K562 (cell line): ENCODE data around the gene RBMS3. TPM values are rescaled to one million over a fixed set of nuclear protein-coding genes. Genes with fewer than 3 reads are reported as not detected.

Experiments
- ATAC-seq: fragments of 200-7000 bp; cut with Tn5 transposase; 3 replicates; pipeline ENCODE4 v1.9.1; 2020; ENCODE audit warnings: moderate library complexity
- BruUV-seq: library from RNA; stranded (reverse); fragments of 400-500 nt; replicated peaks from 2 replicates; lab custom pipeline; 2021; lab: Mats Ljungman, UMichigan
- CTCF ChIA-PET: fragments of 300-600 bp; formaldehyde crosslinking; extraction: SDS; loops from one replicate; lab custom pipeline; 2021; ENCODE audit warnings: low intra/inter-chr PET ratio; lab: Yijun Ruan, JAX
- POLR2A ChIA-PET: fragments of 300-600, 350-650 bp; sonication (Branson Sonifier 250); formaldehyde crosslinking; extraction: SDS; loops from one replicate; lab custom pipeline; 2021; ENCODE audit warnings: antibody characterized with exemption, inconsistent platforms; lab: Yijun Ruan, JAX
- DNase-seq, 4 experiments: peaks; one replicate each; pipeline versions ENCODE4 v3.0.0 to v3.0.0-alpha.2; 2011 to 2018; ENCODE audit warnings: low spot score in 3 of 4, mixed read lengths in 3 of 4; ENCODE audit errors: extremely low read depth in 1 of 4
- FAIRE-seq: peaks from 2 replicates; lab custom pipeline; 2011; peaks lifted over from hg19 to GRCh38; lab: Jason Lieb, UNC
- H2AFZ ChIP-seq: 2 replicates; pipeline ENCODE4 v1.6.0; 2011; ENCODE audit warnings: low read depth, low read length, control low read depth, inconsistent platforms
- H3K27ac ChIP-seq: fragments of 200-600 bp; 3 replicates; pipeline ENCODE4 v1.8.0; 2011; ENCODE audit warnings: low read depth, mild to moderate bottlenecking, control low read depth, inconsistent platforms, low read length, moderate library complexity, mixed read lengths; ENCODE audit errors: extremely low read depth
- H3K27me3 ChIP-seq, 2 experiments: fragments of 300-600 bp in 1 of 2; 2 replicates in 1 of 2; 3 replicates in 1 of 2; pipeline versions ENCODE4 v1.6.0 to v1.8.0; 2011; ENCODE audit warnings: inconsistent platforms in 2 of 2, low read length in 2 of 2, mild to moderate bottlenecking in 1 of 2, mixed read lengths in 1 of 2, moderate library complexity in 1 of 2; ENCODE audit not compliant: control insufficient read depth in 2 of 2, insufficient read depth in 2 of 2
- H3K36me3 ChIP-seq: fragments of 300-600 bp; 3 replicates; pipeline ENCODE4 v1.8.0; 2011; ENCODE audit warnings: mild to moderate bottlenecking, low read length, inconsistent platforms; ENCODE audit not compliant: control insufficient read depth, insufficient read depth
- H3K4me1 ChIP-seq, 2 experiments: fragments of 200-600 bp in 1 of 2; replicated peaks in 1 of 2; 2 replicates in 1 of 2; 3 replicates in 1 of 2; pipeline versions ENCODE4 v1.5.1 to v1.8.0; 2011; ENCODE audit warnings: inconsistent platforms in 2 of 2, low read length in 2 of 2, mild to moderate bottlenecking in 1 of 2, mixed read lengths in 1 of 2, moderate library complexity in 1 of 2; ENCODE audit not compliant: control insufficient read depth in 2 of 2, insufficient read depth in 2 of 2
- H3K4me2 ChIP-seq: 2 replicates; pipeline ENCODE4 v1.6.1; 2011; ENCODE audit warnings: low read length, control low read depth, inconsistent platforms, mixed read lengths; ENCODE audit not compliant: insufficient read depth
- H3K4me3 ChIP-seq: fragments of 200-600 bp; sonication (generic), shearing (Covaris generic); 2 replicates; pipeline ENCODE4 v1.5.1; 2016; ENCODE audit warnings: control low read depth, inconsistent platforms
- H3K79me2 ChIP-seq: fragments of 200-600 bp; 3 replicates; pipeline ENCODE4 v1.8.0; 2011; ENCODE audit warnings: low read length, inconsistent platforms; ENCODE audit not compliant: control insufficient read depth, insufficient read depth
- H3K9ac ChIP-seq, 2 experiments: 2 replicates each; pipeline versions ENCODE4 v1.6.0 to v1.6.1; 2011; ENCODE audit warnings: low read depth in 2 of 2, low read length in 2 of 2, control low read depth in 1 of 2, inconsistent platforms in 1 of 2, mild to moderate bottlenecking in 1 of 2, mixed read lengths in 1 of 2; ENCODE audit not compliant: insufficient read depth in 1 of 2
- H3K9me1 ChIP-seq: one replicate; pipeline ENCODE4 v1.6.0; 2011; ENCODE audit warnings: inconsistent platforms, mild to moderate bottlenecking, low read length, moderate library complexity; ENCODE audit not compliant: control insufficient read depth, insufficient read depth
- H3K9me3 ChIP-seq: replicated peaks from 2 replicates; pipeline ENCODE4 v1.5.1; 2011; ENCODE audit warnings: low read depth, low read length, inconsistent platforms; ENCODE audit not compliant: control insufficient read depth, insufficient read depth
- H4K20me1 ChIP-seq: replicated peaks from 2 replicates; pipeline ENCODE4 v1.6.1; 2011; ENCODE audit warnings: low read length, inconsistent platforms, mixed read lengths; ENCODE audit not compliant: control insufficient read depth, insufficient read depth
- CHD2 ChIP-seq: IDR thresholded peaks from 2 replicates; pipeline ENCODE4 v1.6.1; 2011; ENCODE audit warnings: low read depth, low read length
- KLF6 ChIP-seq: fragments of 250-450 bp; sonication (Bioruptor Pico); IDR thresholded peaks from 2 replicates; pipeline ENCODE4 v1.4.0; 2020; ENCODE audit warnings: mild to moderate bottlenecking, moderate library complexity, borderline replicate concordance
- MCM2 ChIP-seq: fragments of 450-650 bp; IDR thresholded peaks from 2 replicates; pipeline ENCODE4 v1.6.1; 2017; ENCODE audit warnings: low read depth, mild to moderate bottlenecking
- MEIS2 ChIP-seq: fragments of 450-650 bp; IDR thresholded peaks from 2 replicates; pipeline ENCODE4 v1.6.1; 2014; ENCODE audit warnings: mild to moderate bottlenecking; ENCODE audit not compliant: partially characterized antibody
- PCBP2 ChIP-seq: fragments of 200-400 bp; formaldehyde crosslinking; IDR thresholded peaks from 2 replicates; pipeline ENCODE4 v1.6.1; 2018; ENCODE audit warnings: low read length, low read depth, mild to moderate bottlenecking, moderate library complexity; ENCODE audit not compliant: poor library complexity, severe bottlenecking
- PHF21A ChIP-seq: fragments of 450-650 bp; IDR thresholded peaks from 2 replicates; pipeline ENCODE4 v1.6.1; 2017; ENCODE audit warnings: low read depth, borderline replicate concordance
- SMARCB1 ChIP-seq: IDR thresholded peaks from 2 replicates; pipeline ENCODE4 v1.6.1; 2011; ENCODE audit warnings: improper control_type of control experiment, low read depth; ENCODE audit not compliant: insufficient read length
- SRSF3 ChIP-seq: fragments of 200-400 bp; formaldehyde crosslinking; IDR thresholded peaks from 2 replicates; pipeline ENCODE4 v1.6.1; 2016; ENCODE audit warnings: mild to moderate bottlenecking, low read length, moderate library complexity; ENCODE audit not compliant: insufficient read depth
- THRAP3 ChIP-seq: fragments of 450-650 bp; IDR thresholded peaks from 2 replicates; pipeline ENCODE4 v1.6.1; 2016; ENCODE audit warnings: mild to moderate bottlenecking, inconsistent platforms, borderline replicate concordance
- ZBTB40 ChIP-seq, 2 experiments: fragments of 450-650 bp in 1 of 2; sonication (generic) in 1 of 2; formaldehyde crosslinking in 1 of 2; IDR thresholded peaks; 2 replicates each; pipeline versions ENCODE4 v1.7.1 to v1.9.0; 2016 to 2022; ENCODE audit warnings: inconsistent platforms in 1 of 2, mild to moderate bottlenecking in 1 of 2, missing genetic modification reagents in 1 of 2
- ZNF740 ChIP-seq, 3 experiments: fragments of 200-800 bp in 1 of 3; sonication (Bioruptor generic) in 1 of 3; sonication (generic) in 1 of 3; formaldehyde crosslinking in 1 of 3; IDR thresholded peaks; 2 replicates each; pipeline versions ENCODE4 v1.6.1 to v1.8.0; 2016 to 2022; ENCODE audit warnings: mild to moderate bottlenecking in 2 of 3, missing compliant biosample characterization in 2 of 3, missing genetic modification characterization in 2 of 3, missing genetic modification reagents in 1 of 3
- WGBS: fragments of 100-300 bp; shearing (Covaris generic); methylation state at CpG from one replicate; pipeline ENCODE4 v1.1.6; 2016; ENCODE audit warnings: low coverage, mixed read lengths; ENCODE audit not compliant: insufficient coverage; ENCODE audit errors: missing lambda C conversion rate; 5-methylcytosine and 5-hydroxymethylcytosine counted together
- in situ Hi-C: fragments of 300-500 bp; cut with MboI; formaldehyde crosslinking; loops from 4 replicates; pipeline ENCODE4 v1.15.0; 2018; ENCODE audit warnings: inconsistent platforms, mixed read lengths
- intact Hi-C: fragments of 100-400 bp; cut with micrococcal nuclease; formaldehyde crosslinking; loops from 2 replicates; pipeline ENCODE4 v1.14.2; 2022
- polyA plus RNA-seq, 8 experiments: library from polyadenylated mRNA; depleted of rRNA in 4 of 8; stranded (reverse) in 5 of 8; unstranded in 3 of 8; fragments of >200 nt; fragmentation: Nextera tagmentation in 2 of 8; fragmentation: Illumina TruSeq in 1 of 8; extraction: Ambion mirVana in 2 of 8; extraction: Trizol in 1 of 8; gene quantifications; 2 replicates each; pipeline versions ENCODE4 v1.2.1 to v1.2.3, GENCODE V29; 2011 to 2014; ENCODE audit warnings: inconsistent platforms in 1 of 8, missing spikeins in 1 of 8
- total RNA-seq, 7 experiments: library from RNA; depleted of rRNA in 6 of 7; stranded (reverse); fragments of >200 nt in 6 of 7; fragmentation: Illumina TruSeq in 2 of 7; extraction: Trizol in 2 of 7; gene quantifications; 2 replicates each; pipeline versions ENCODE4 v1.2.1 to v1.2.3, GENCODE V29; 2011 to 2021; ENCODE audit warnings: low replicate concordance in 1 of 7

RBMS3 gene
- total and polyA plus RNA-seq, 9 of the 15 experiments (the other 6 are each of a cell fraction or from before 2014, with no cell fraction given), result 0.20 TPM; not detected in 8

- FAIRE-seq, result no peak
- ChIA-PET POLR2A (no interaction called here), CTCF (no interaction called here)
- WGBS, result 0% methylated on average over 2 of the region's 2 CpGs
- H3K36me3 ChIP-seq, result no peaks in the 10 kb centered on the region
- intact Hi-C loops (no loop called here), in situ Hi-C loops (no loop called here)
- H3K9me1 ChIP-seq, result no peaks in the 10 kb centered on the region
- H3K4me3 ChIP-seq, result no peak overlapping the region
- H2AFZ ChIP-seq, result no peak overlapping the region
- no peaks in the 10 kb centered on the region; the same call in 1 of the 2 replicates for H3K9me3 ChIP-seq
- no peak for DNase-seq
- no peaks in the 10 kb centered on the region for H3K79me2 ChIP-seq
- H3K27ac ChIP-seq, result no peak overlapping the region
- H3K4me1 ChIP-seq, result no peaks in the 10 kb centered on the region
- no peaks in the 10 kb centered on the region for H4K20me1 ChIP-seq
- H3K27me3 ChIP-seq, result no peaks in the 10 kb centered on the region
- no peak overlapping the region for H3K9ac ChIP-seq
- ATAC-seq, result no peak
- no peak overlapping the region for H3K4me2 ChIP-seq
- no TSS peak for BruUV-seq
- TF ChIP-seq PCBP2 (no peak), ZNF740 (CRISPR knock-in tag; IDR thresholded peaks at IDR 0.05) (no peak), ZNF740 (tag; IDR thresholded peaks at IDR 0.05) (no peak), SMARCB1 (no peak), MCM2 (no peak), THRAP3 (no peak), SRSF3 (no peak), MEIS2 (no peak), CHD2 (no peak), PHF21A (no peak), KLF6 (no peak), ZBTB40 (IDR thresholded peaks at IDR 0.05) (no peak), ZBTB40 (CRISPR knock-in tag; IDR thresholded peaks at IDR 0.05) (no peak)
These were observed 406.2 kb downstream of the RBMS3 start for GRCh38 chr3:29686889-29687592.
